Colonic mucosa (tissue), 4 donors: ENCODE data around the gene OR51A7. TPM values are rescaled to one million over a fixed set of nuclear protein-coding genes. Genes with fewer than 3 reads are reported as not detected.

Source experiments
- DNase-seq: peaks from one replicate; pipeline ENCODE4 v3.0.0-alpha.2; 2020
- H3K27ac ChIP-seq: fragments of 200-600 bp; one replicate; pipeline ENCODE4 v1.8.0; 2021
- H3K27me3 ChIP-seq: fragments of 200-600 bp; one replicate; pipeline ENCODE4 v1.8.0; 2021
- H3K36me3 ChIP-seq: fragments of 200-600 bp; one replicate; pipeline ENCODE4 v1.8.0; 2021
- H3K4me1 ChIP-seq: fragments of 200-600 bp; one replicate; pipeline ENCODE4 v1.8.0; 2021; ENCODE audit warnings: mild to moderate bottlenecking
- H3K4me3 ChIP-seq: fragments of 200-600 bp; one replicate; pipeline ENCODE4 v1.8.0; 2021
- H3K9ac ChIP-seq, 2 donors: one replicate each; pipeline ENCODE4 v1.7.0; 2013; ENCODE audit warnings: control low read depth in 2 of 2, low read depth in 2 of 2, low read length in 2 of 2
- H3K9me3 ChIP-seq: fragments of 200-600 bp; one replicate; pipeline ENCODE4 v1.8.0; 2021
- intact Hi-C: fragments of 100-400 bp; cut with DNase I; formaldehyde crosslinking; loops from one replicate; pipeline ENCODE4 v1.14.1; 2022
- total RNA-seq, 2 donors: library from RNA; stranded (reverse); fragmentation: NEBNext Ultra II Directional in 1 of 2; extraction: Animal tissue kit (Norgen Biotek cat#: 25700) in 1 of 2; gene quantifications; one replicate each; pipeline ENCODE4 v1.2.1, GENCODE V29; 2021
- TF ChIP-seq, protein P1 (sequence below): fragments of 200-600 bp; IDR thresholded peaks from one replicate; pipeline ENCODE4 v1.8.0; 2022; ENCODE audit warnings: antibody characterized with exemption, mild to moderate bottlenecking
- donor health status: healthy.
- donor health status: DM: no; HTN: no; CAD: no.
- donor health status: DM: no; HTN: no; CAD: no.

The OR51A7 gene
- total RNA-seq, 2 donors from 2014 or later = not detected

DNA sequence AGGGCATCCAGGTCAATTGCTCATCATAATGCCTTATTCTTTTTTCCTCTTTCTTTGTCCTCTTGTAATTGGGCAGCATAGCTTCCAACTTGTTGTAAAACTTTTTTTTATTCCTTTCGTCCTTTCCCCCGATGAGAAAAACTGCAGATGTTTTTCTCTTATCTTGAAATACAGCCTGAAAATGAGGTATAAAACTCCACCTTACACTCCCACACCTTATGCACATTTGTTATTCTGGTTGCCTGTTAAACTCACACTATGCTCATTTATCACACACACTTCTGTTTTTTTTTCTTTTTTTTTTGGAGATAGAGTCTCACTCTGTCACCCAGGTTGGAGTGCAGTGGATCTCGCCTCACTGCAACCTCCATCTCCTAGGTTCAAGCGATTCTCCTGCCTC, 53.8 kb downstream of the OR51A7 start:
- Histone ChIP-seq H3K27me3 (no peaks in the 10 kb centered on the region), H3K9ac (no peak overlapping the region), H3K27ac (no peak overlapping the region), H3K36me3 (no peaks in the 10 kb centered on the region), H3K4me1 (no peaks in the 10 kb centered on the region), H3K9me3 (no peaks in the 10 kb centered on the region), H3K4me3 (no peak overlapping the region)
- intact Hi-C loops = no loop called here
- no peak for DNase-seq
- TF ChIP-seq, protein P1, sequence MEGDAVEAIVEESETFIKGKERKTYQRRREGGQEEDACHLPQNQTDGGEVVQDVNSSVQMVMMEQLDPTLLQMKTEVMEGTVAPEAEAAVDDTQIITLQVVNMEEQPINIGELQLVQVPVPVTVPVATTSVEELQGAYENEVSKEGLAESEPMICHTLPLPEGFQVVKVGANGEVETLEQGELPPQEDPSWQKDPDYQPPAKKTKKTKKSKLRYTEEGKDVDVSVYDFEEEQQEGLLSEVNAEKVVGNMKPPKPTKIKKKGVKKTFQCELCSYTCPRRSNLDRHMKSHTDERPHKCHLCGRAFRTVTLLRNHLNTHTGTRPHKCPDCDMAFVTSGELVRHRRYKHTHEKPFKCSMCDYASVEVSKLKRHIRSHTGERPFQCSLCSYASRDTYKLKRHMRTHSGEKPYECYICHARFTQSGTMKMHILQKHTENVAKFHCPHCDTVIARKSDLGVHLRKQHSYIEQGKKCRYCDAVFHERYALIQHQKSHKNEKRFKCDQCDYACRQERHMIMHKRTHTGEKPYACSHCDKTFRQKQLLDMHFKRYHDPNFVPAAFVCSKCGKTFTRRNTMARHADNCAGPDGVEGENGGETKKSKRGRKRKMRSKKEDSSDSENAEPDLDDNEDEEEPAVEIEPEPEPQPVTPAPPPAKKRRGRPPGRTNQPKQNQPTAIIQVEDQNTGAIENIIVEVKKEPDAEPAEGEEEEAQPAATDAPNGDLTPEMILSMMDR = no peak

Other genes with a start within 250 kb of the OR51A7 start
- under 1 TPM; 0.30 to 0.74 TPM for gene OR51E2, start 205.9 kb upstream of the OR51A7 start, total RNA-seq
- not detected for gene MMP26, start 199.0 kb upstream of the OR51A7 start, total RNA-seq
- gene OR51F1, start 133.8 kb upstream of the OR51A7 start, total RNA-seq = not detected
- gene OR52R1, start 99.4 kb upstream of the OR51A7 start, total RNA-seq = not detected
- not detected for gene OR51F2, start 82.5 kb upstream of the OR51A7 start, total RNA-seq
- not detected for gene OR51S1, start 54.6 kb upstream of the OR51A7 start, total RNA-seq
- gene OR51T1, start 21.9 kb upstream of the OR51A7 start, total RNA-seq = not detected
- not detected for gene OR51G2, start 15.6 kb downstream of the OR51A7 start, total RNA-seq
- not detected for gene OR51G1, start 20.6 kb downstream of the OR51A7 start, total RNA-seq
- gene OR51A4, start 43.8 kb downstream of the OR51A7 start, total RNA-seq = not detected
- not detected for gene OR51A2, start 51.9 kb downstream of the OR51A7 start, total RNA-seq
- gene OR51L1, start 91.1 kb downstream of the OR51A7 start, total RNA-seq = not detected
- gene OR52J3, start 142.7 kb downstream of the OR51A7 start, total RNA-seq = not detected
- gene OR52E2, start 155.8 kb downstream of the OR51A7 start, total RNA-seq = not detected
- not detected for gene OR52E1, start 165.8 kb downstream of the OR51A7 start, total RNA-seq
- gene OR52A5, start 234.6 kb downstream of the OR51A7 start, total RNA-seq = not detected